HG03571 (cell line): ENCODE results near the gene NEGR1.

ENCODE experiments used
- ATAC-seq: cut with Tn5 transposase; IDR thresholded peaks from one replicate; pipeline ENCODE4 v1.9.1; 2021; ENCODE audit not compliant: unreplicated experiment

NEGR1 gene

GRCh38 chr1:71787699-71788098 lies 494.6 kb downstream of the NEGR1 start:
- ATAC-seq, result no peak

DNA sequence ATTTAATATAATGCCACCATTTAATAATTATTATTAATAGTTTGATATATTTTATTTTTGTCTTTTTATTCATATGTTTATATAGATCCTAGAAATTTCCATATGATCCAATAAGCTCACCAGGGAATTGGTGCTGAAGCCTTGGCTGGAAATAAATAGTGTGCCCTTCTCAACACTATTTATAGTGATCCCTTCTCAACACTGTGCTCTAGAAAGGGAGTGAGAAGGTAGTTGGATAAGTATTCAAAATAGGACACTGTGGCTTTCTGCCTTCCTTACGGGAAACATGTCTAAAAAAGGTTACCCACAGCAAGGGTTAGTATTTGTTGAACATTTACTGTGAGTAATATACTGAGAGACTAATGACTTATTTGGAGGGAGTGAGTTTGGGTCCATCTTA lies 496.1 kb downstream of the NEGR1 start:
- ATAC-seq, result no peak

GRCh38 chr1:71785450-71785849 lies 496.9 kb downstream of the NEGR1 start:
- ATAC-seq, result no peak

DNA sequence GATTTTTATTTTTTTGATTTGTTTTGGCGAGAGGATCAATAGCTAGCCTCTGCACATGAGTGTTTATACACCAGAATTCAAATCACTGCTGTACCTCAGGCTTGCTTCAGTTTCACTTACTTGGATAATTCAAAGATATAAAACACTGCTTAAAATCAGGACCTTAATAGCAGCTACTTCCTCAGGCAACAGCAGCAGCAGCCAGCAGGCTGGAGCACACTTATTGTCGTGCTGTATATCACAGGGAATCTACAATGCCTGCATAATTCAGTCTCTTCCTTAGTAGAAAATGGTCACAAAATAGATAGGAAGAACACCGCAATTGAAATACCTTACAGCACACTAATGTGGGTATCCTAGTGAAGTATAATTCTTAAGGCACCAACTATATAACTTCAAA lies 497.3 kb downstream of the NEGR1 start:
- ATAC-seq, result no peak

DNA sequence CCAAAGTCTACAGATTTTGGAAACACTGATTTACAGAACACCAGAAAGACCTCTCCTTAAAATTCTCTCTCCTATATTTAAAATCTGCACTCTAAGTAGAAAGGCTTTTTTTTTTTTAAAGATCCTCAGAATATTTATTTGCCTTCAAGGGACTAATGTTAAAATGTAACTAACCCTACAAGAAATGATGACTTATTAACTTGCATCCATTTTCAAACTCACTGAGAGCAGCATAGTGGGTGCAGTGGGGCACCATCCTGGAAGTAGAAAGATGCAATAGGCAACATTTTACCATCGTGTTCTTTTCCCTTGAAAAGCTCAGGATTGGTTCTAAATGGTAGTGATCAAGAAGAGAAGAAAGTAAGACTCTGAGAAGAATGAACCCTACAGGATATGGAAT lies 498.1 kb downstream of the NEGR1 start:
- no peak for ATAC-seq

GRCh38 chr1:71783071-71783470 lies 499.3 kb downstream of the NEGR1 start:
- no peak for ATAC-seq

- ATAC-seq, result no peak
Measured at GRCh38 chr1:71781450-71781849, 500.9 kb downstream of the NEGR1 start.

GRCh38 chr1:71780681-71781080 lies 501.7 kb downstream of the NEGR1 start:
- ATAC-seq, result no peak

GRCh38 chr1:71778940-71779339 lies 503.4 kb downstream of the NEGR1 start:
- no peak for ATAC-seq

GRCh38 chr1:71777094-71777493 lies 505.2 kb downstream of the NEGR1 start:
- no peak for ATAC-seq

- no peak for ATAC-seq
Measured at GRCh38 chr1:71774705-71775104, 507.6 kb downstream of the NEGR1 start.

DNA sequence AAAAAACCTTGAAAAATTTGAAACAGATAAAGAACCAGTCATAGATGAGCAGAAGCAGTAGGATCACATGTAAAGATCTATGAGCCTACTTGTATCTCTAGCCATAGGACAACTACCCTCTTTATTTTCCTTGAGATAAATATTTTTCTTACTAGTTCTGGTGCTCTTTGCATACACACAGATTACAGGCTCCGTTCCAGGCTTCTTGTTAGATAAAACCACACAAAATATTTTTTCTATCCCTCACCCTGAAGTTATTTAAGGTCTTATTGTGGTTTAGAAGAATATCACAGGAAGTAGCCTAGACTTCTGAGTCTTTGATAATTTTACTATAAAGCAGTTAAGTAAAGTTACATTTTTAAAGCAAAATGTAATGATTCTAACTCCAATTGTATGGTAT lies 512.2 kb downstream of the NEGR1 start:
- ATAC-seq, result no peak

DNA sequence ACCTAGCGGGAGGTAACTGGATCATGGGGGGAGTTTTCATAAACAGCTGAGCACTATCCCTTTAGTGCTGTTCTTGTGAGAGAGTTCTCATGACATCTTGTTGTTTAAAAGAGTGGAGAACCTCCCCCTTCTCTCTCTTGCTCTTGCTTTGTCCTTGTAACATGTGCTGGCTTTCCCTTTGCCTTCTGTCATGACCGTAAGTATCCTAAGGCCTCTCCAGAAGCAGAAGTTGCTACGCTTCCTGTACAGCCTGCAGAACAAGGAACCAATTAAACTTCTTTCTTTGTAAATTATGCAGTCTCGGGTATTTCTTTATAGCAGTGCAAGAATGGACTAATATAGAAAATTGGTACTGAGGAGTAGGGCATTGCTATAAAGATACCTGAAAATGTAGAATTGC lies 515.6 kb downstream of the NEGR1 start:
- no peak for ATAC-seq

DNA sequence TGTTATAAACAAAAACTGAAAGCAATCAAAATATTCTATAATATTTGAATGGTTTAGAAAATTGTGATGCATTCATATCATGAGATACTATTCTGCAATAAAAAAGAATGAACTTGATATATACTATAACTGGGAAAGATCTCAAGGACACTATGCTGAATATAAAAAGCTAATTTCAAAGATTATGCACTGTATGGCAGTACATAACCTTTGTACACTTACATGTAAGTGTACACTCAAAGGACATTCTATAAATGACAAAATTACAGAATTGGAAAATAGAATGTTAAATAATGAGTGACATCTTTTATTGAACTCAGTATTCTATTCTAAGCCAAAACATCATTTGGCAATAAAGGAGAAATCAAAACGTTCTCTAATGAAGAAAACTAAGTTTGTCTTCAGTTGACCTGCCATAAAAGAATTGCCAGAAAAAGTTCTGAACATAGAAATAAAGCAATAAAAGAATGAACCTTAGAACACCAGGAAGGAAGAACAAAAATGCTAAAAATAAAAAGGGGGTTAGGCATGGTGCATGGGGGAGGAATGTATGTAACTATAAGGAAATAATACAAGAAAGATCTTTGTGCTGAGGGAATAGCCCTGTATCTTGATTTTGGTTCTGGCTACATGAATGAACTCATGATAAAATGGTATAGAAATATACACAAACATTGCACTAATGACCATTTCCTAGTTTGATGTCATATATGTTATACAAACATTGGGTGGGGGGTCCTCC lies 519.7 kb downstream of the NEGR1 start:
- no peak for ATAC-seq

GRCh38 chr1:71755441-71755840 lies 526.9 kb downstream of the NEGR1 start:
- ATAC-seq, result no peak

GRCh38 chr1:71753746-71754145 lies 528.6 kb downstream of the NEGR1 start:
- no peak for ATAC-seq

- ATAC-seq, result no peak
Measured at GRCh38 chr1:71745326-71745725, 537.0 kb downstream of the NEGR1 start.

GRCh38 chr1:71743862-71744261 lies 538.5 kb downstream of the NEGR1 start:
- no peak for ATAC-seq

- no peak for ATAC-seq
Measured at GRCh38 chr1:71738910-71739309, 543.4 kb downstream of the NEGR1 start.

DNA sequence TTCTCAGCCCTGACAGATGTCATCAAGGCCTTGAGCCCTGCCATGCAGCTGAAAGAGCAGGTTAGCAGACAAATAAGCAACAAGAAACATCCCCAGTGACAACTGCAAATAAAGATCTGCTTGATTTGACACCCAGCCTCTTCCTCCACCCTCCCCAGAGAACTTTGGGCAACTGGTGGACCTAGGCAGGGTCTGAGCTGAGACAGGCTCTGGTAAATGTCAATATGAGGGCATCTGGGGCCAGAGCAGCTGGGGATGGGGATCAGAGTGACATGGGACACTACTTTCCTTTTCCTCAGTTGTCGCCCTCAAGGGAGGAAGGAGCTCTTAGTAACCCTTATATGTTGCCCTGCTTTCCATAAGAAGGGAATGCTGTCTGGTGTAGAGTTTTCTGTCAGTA lies 544.1 kb downstream of the NEGR1 start:
- ATAC-seq, result no peak

DNA sequence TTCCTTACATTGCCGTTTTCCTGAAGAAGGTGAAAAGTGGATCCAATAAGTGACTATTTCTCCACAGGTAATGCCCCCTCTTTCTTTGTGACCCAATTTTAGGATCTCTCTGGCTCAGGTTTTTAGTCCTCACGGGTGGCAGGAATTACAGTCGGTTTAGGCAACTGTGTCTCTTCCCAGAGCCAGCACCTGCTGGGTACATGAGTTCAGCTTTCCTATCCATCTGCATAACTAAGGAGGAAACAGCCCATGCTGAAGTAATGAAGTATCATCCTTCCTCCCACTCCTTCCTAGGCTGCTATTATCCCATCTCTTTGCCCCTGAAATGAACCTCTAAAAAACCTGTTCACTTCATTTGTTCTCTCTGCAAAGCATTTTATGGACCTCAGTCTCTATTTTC lies 544.6 kb downstream of the NEGR1 start:
- no peak for ATAC-seq

- ATAC-seq, result no peak
Measured at GRCh38 chr1:71733121-71733520, 549.2 kb downstream of the NEGR1 start.

GRCh38 chr1:71721532-71721931 lies 560.8 kb downstream of the NEGR1 start:
- ATAC-seq, result no peak
